LNCAP (cell line): ENCODE data around the gene BOD1L1.

ENCODE experiments used
- CTCF ChIP-seq: fragments of 450-650 bp; IDR thresholded peaks from 2 replicates; pipeline ENCODE4 v1.5.1; 2017; ENCODE audit warnings: mild to moderate bottlenecking

The BOD1L1 gene

DNA sequence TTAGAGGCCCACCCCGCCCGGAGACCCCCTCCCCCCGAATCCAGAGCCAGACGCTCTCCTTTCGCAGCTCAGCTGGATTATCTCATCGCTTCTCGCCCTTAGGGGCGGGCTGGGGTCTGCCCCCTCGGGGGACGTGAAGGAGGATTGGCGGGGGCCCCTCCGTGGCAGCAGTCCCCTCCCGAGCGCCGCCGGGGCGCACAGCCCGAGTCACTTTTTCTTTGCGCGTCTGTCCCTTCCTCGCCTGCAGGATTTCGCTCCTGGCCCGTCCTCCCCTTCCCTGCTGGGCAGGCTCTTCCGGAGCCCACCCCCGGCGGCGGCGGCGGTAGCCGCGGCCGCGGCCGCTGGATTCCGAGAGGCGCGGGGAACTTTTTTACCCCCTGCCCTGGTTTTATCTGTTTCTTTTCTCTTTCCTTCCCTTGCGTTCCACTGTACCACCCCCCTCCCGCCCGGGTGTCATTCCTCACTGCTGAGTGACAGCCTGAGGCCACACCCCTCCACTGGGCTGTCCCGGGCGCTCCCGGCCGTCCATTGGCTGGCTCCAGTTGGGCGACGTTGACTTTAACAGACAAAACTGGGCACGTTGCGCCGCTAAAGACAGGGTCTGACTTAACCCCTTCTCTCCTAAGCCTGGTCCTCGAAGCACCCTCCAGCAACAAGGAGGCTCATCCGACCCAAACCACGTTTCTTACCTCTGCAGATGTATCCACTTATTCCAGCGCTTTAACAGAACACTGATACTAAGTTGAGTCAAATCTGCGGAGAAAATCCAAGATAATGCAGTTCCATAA lies 82.7 kb downstream of the BOD1L1 start:
- TF ChIP-seq CTCF: no peak

DNA sequence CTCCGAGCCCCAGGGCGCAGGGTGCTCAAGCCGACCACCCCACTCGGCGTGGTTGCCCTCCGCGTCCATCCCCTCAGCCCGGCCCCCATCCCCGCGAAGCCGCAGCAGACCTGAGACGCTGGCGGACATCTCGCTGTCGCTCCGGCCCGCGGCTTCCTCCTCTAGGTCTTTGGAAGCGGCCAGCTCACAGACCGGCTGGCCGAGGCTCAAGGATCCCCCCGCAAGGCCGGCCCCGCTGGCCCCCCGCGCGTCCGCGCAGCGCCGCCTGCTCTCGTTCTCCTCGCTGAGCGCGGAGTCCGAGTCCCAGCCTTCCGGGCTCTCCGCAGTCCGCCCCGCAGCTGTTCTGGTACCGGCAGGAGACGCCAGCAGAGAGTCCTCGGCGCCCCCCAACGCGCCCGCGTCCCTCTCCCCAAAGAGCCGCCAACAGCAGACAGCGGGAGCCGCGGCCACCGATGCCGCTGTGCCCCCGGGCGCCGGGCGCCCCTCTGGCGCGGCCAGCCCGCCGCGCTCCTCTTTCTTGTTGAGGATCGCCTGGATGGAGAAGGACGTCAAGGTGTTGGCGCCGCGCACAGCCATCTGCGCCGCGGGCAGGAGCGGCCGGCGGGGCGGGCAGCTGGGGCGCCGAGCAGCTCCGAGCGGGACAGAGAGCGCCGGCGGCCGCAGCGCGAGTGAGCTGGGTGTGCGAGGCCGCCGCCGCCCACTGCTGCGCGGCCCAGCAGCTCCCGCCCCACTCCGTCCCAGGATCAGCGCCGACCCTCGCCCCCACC lies 83.5 kb downstream of the BOD1L1 start, which contains the start of gene NKX3-2:
Gene NKX3-2, minus strand, starts transcription at position 670 of the 767 bp plus-strand sequence. Its CDS starts 94 bp downstream, at position 576.
- no peak for TF ChIP-seq CTCF

DNA sequence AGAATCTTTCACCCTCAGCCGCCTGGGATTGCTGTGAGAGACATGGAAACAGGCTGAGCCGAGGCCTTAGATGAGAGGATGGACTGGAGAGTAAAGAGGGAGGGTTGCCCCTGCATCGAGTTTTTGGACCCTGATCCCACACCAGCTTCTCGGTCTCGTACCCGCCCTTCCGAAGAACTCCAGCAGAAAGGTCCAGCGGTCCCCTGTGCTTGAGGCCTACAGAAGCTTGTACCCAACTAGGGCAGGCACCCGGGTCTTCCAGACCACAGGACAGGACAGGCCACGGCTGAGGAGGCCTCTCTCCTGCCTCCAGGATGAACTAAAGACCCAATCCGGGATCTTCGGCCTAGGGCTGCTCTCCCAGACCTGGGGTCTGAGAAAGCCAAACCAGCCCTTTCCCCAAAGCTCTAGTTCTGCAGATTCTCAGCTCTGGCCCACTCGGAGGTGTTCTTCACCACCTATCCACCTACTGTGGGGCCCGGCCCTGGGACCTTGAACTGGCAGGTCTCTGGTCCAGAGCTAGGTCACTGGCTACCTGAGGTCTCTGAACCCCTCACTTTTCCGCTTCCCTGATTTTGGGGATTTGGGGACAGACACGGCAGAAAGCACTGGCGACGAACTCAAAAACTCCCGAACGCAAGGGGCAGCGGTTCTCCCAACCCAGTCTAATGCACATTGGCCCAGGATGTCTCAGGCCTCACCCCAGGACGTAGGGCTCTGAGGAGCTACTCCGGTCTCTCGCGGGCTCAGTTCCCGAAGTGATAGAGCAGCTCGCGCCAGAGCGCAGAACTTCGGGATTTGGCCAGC lies 84.3 kb downstream of the BOD1L1 start:
- TF ChIP-seq CTCF: no peak

DNA sequence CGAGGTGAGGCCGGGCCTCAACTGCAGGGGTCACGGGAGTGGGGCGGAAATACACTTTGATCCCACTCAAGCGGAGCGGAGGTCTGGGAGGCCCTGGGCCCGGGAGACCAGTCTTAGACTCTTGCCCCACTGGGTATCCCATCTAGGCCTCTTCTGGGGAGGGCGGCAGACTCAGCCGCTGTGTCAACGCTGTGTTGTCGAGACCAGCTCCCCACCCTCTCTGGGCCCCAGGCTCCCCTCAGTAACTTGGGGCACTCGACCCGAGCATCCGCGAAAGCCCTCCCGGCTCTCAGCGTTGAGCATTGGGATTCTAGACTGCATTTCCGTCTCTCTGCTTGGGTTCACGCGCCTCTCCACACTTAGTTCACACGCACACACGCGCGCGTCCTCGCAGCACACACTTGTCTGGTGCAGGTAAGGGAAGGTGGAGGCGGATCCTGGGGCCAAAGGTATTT lies 84.9 kb downstream of the BOD1L1 start:
- TF ChIP-seq CTCF: no peak

- TF ChIP-seq CTCF: no peak
Observed at GRCh38 chr4:13541720-13542576, 85.6 kb downstream of the BOD1L1 start.

DNA sequence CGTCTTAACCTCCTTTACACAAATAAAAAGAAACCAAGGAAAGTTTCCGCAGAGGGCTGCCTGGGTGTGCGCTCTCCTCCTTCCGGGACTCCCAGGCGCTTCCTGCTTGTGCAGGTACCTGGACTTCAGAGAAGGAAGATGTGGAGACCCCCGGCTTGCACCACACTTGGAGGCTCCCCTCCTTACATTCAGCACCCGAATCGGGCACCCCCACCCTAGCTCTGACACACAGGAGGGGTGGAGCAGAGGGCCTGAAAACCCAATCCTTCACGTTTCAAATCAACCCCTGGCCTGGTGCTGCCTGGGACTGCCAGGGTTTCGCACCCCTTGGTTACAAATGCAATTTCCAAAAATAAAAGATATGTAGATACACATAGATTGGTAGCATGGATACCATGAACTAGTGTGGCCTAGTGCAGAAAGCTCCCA lies 86.3 kb downstream of the BOD1L1 start:
- TF ChIP-seq CTCF: no peak
